Body of pancreas (tissue), 4 donors: Measurements from ENCODE around the gene LDLR. TPM values are rescaled to one million over a fixed set of nuclear protein-coding genes. Genes with fewer than 3 reads are reported as not detected.

Experiments used
- ATAC-seq: fragments of 150-250 bp; one replicate; pipeline ENCODE4 v1.9.1; 2016
- DNase-seq, 4 donors: peaks; one replicate each; pipeline ENCODE4 v3.0.0-alpha.2; 2019
- H3K27ac ChIP-seq, 4 donors: fragments of 200-600 bp; sonication (generic); 1 replicate in 3 of 4; 2 replicates in 1 of 4; pipeline versions ENCODE4 v1.5.1 to v1.6.1; 2016 to 2019; ENCODE audit warnings: mild to moderate bottlenecking in 1 of 4, mixed read lengths in 1 of 4, moderate library complexity in 1 of 4
- H3K27me3 ChIP-seq, 2 donors: fragments of 200-600 bp; sonication (generic); one replicate each; pipeline ENCODE4 v1.6.0; 2016; ENCODE audit warnings: mild to moderate bottlenecking in 1 of 2
- H3K36me3 ChIP-seq, 2 donors: fragments of 200-600 bp; sonication (generic); replicated peaks in 1 of 2; 2 replicates each; pipeline ENCODE4 v1.5.1; 2016; ENCODE audit warnings: low read depth in 2 of 2; ENCODE audit not compliant: insufficient read depth in 1 of 2
- H3K4me1 ChIP-seq: fragments of 200-600 bp; sonication (generic); one replicate; pipeline ENCODE4 v1.6.0; 2016
- H3K4me3 ChIP-seq, 2 donors: fragments of 200-600 bp; sonication (generic); 1 replicate in 1 of 2; 2 replicates in 1 of 2; pipeline ENCODE4 v1.5.1; 2016 to 2019
- H3K9me3 ChIP-seq, 3 donors: fragments of 200-600 bp; sonication (generic); 1 replicate in 2 of 3; 2 replicates in 1 of 3; pipeline ENCODE4 v1.5.1; 2016
- CTCF ChIP-seq, 7 experiments: fragments of 450-650 bp in 4 of 7; fragments of 200-600 bp in 3 of 7; sonication (generic) in 3 of 7; IDR thresholded peaks; one replicate each; pipeline ENCODE4 v1.5.1; 2016 to 2019; ENCODE audit warnings: antibody characterized with exemption in 7 of 7
- POLR2A ChIP-seq, 3 donors: fragments of 450-650 bp; IDR thresholded peaks; one replicate each; pipeline ENCODE4 v1.6.1; 2016; ENCODE audit warnings: antibody characterized with exemption in 3 of 3, mild to moderate bottlenecking in 2 of 3
- WGBS, 2 donors: methylation state at CpG; one replicate each; pipeline ENCODE4 v1.1.5; 2017; 5-methylcytosine and 5-hydroxymethylcytosine counted together
- intact Hi-C: fragments of 100-400 bp; cut with DNase I; formaldehyde crosslinking; loops from one replicate; pipeline ENCODE4 v1.15.1; 2023
- total RNA-seq, 2 donors: library from RNA; depleted of rRNA; stranded (reverse); fragments of >200 nt; gene quantifications; one replicate each; pipeline ENCODE4 v1.1.0, GENCODE V29; 2016

The LDLR gene
- total RNA-seq, 2 donors from 2014 or later: 18.9 to 105 TPM

GRCh38 chr19:11090264-11090996, 1.2 kb downstream of the LDLR start:
- Histone ChIP-seq H3K9me3 (no peaks in the 10 kb centered on the region), H3K27ac (peak overlapping the region; percentile 94 to 99 (median 98)), H3K4me3 (peak overlapping the region; percentile 46 to 65), H3K36me3 (no peaks in the 10 kb centered on the region), H3K4me1 (peaks cover 87% of the 10 kb centered on the region), H3K27me3 (no peaks in the 10 kb centered on the region)
- ATAC-seq: peak; percentile 72
- peak; percentile 98 to 99 (median 99) for DNase-seq
- WGBS, 2 donors: 0 to 1% methylated on average over 1 to 60 of the region's 64 CpGs
- intact Hi-C loops: no loop called here
- TF ChIP-seq POLR2A (IDR thresholded peaks at IDR 0.05) (peak; percentile 98 to 99 (median 99)), CTCF (IDR thresholded peaks at IDR 0.05) (peak in 1 of 7 experiments; percentile 5)

- Histone ChIP-seq H3K27ac (peak overlapping the region; percentile 94 to 99 (median 98)), H3K36me3 (no peaks in the 10 kb centered on the region), H3K4me1 (peaks cover 87% of the 10 kb centered on the region), H3K27me3 (no peaks in the 10 kb centered on the region), H3K4me3 (peak overlapping the region; percentile 46 to 62), H3K9me3 (no peaks in the 10 kb centered on the region)
- 26 to 31% methylated on average over 11 of the region's 11 CpGs for WGBS, 2 donors
- intact Hi-C loops: no loop called here
- no peak for ATAC-seq
- TF ChIP-seq CTCF (IDR thresholded peaks at IDR 0.05) (no peak), POLR2A (IDR thresholded peaks at IDR 0.05) (no peak)
- DNase-seq: no peak
Measured at GRCh38 chr19:11090997-11091702, 1.9 kb downstream of the LDLR start.

GRCh38 chr19:11091703-11092153, 2.5 kb downstream of the LDLR start:
- 7 to 13% methylated on average over 8 of the region's 8 CpGs for WGBS, 2 donors
- intact Hi-C loops: no loop called here
- H3K9me3 ChIP-seq: no peaks in the 10 kb centered on the region
- no peaks in the 10 kb centered on the region for H3K36me3 ChIP-seq
- no peaks in the 10 kb centered on the region for H3K27me3 ChIP-seq
- no peak overlapping the region for H3K4me3 ChIP-seq
- H3K27ac ChIP-seq: peak overlapping the region; percentile 94 to 99 (median 98)
- ATAC-seq (peak; percentile 6), DNase-seq (peak; percentile 68 to 85 (median 76))
- peaks cover 86% of the 10 kb centered on the region for H3K4me1 ChIP-seq
- peak in 2 of 3 donors; percentile 71 to 85 for TF ChIP-seq POLR2A (IDR thresholded peaks at IDR 0.05)
- TF ChIP-seq CTCF (IDR thresholded peaks at IDR 0.05): no peak

GRCh38 chr19:11092181-11092538, 2.9 kb downstream of the LDLR start:
- Histone ChIP-seq H3K27ac (peak overlapping the region; percentile 94 to 99 (median 98)), H3K4me3 (no peak overlapping the region), H3K4me1 (peaks cover 83% of the 10 kb centered on the region), H3K27me3 (no peaks in the 10 kb centered on the region), H3K36me3 (no peaks in the 10 kb centered on the region), H3K9me3 (no peaks in the 10 kb centered on the region)
- peak; percentile 16 for ATAC-seq
- intact Hi-C loops: no loop called here
- peak; percentile 40 to 68 (median 56) for DNase-seq
- WGBS, 2 donors: 40 to 44% methylated on average over 6 of the region's 6 CpGs
- TF ChIP-seq POLR2A (IDR thresholded peaks at IDR 0.05) (no peak), CTCF (IDR thresholded peaks at IDR 0.05) (no peak)
